CD4-positive, alpha-beta memory T cell (primary cell): Measurements from ENCODE around the gene DUSP14. TPM values are rescaled to one million over a fixed set of nuclear protein-coding genes. Genes with fewer than 3 reads are reported as not detected.

Source experiments
- CTCF ChIA-PET: fragments of 350-600 bp; sonication (Branson Sonifier 250); formaldehyde crosslinking; loops from one replicate; lab custom pipeline; 2021; ENCODE audit warnings: inconsistent platforms; ENCODE audit not compliant: partially characterized antibody; lab: Charles Lee
- POLR2A ChIA-PET: fragments of 350-600 bp; sonication (Branson Sonifier 250); formaldehyde crosslinking; loops from one replicate; lab custom pipeline; 2021; ENCODE audit not compliant: partially characterized antibody; lab: Charles Lee
- DNase-seq, 5 donors: peaks; one replicate each; pipeline versions ENCODE4 v3.0.0 to v3.0.0-alpha.2; 2020 to 2022; ENCODE audit warnings: mixed read lengths in 1 of 5
- H3K27ac ChIP-seq: one replicate; pipeline ENCODE4 v1.7.0; 2013; ENCODE audit warnings: low read depth, low read length
- H3K27me3 ChIP-seq: 2 replicates; pipeline ENCODE4 v1.7.0; 2013; ENCODE audit warnings: mild to moderate bottlenecking, low read length, moderate library complexity; ENCODE audit not compliant: insufficient read depth
- H3K36me3 ChIP-seq: 2 replicates; pipeline ENCODE4 v1.7.0; 2013; ENCODE audit warnings: mild to moderate bottlenecking, low read length, moderate library complexity; ENCODE audit not compliant: insufficient read depth
- H3K4me1 ChIP-seq: 2 replicates; pipeline ENCODE4 v1.7.0; 2013; ENCODE audit warnings: mild to moderate bottlenecking, low read length, moderate library complexity; ENCODE audit not compliant: insufficient read depth
- H3K4me3 ChIP-seq, 2 donors: one replicate each; pipeline ENCODE4 v1.7.0; 2013; ENCODE audit warnings: low read length in 2 of 2, mild to moderate bottlenecking in 1 of 2
- H3K9me3 ChIP-seq, 2 donors: one replicate each; pipeline ENCODE4 v1.7.0; 2013; ENCODE audit warnings: low read length in 2 of 2, control low read depth in 1 of 2; ENCODE audit not compliant: control insufficient read depth in 1 of 2
- H3K27ac Mint-ChIP-seq, 7 donors: one replicate each; pipeline ENCODE4 v1.8.0; 2020 to 2021; ENCODE audit warnings: mixed read lengths in 7 of 7, mild to moderate bottlenecking in 6 of 7, inconsistent platforms in 3 of 7, moderate library complexity in 3 of 7
- H3K27me3 Mint-ChIP-seq, 2 donors: one replicate each; pipeline ENCODE4 v1.8.0; 2020 to 2021; ENCODE audit warnings: mixed read lengths in 2 of 2
- H3K36me3 Mint-ChIP-seq, 2 donors: one replicate each; pipeline ENCODE4 v1.8.0; 2020 to 2021; ENCODE audit warnings: mixed read lengths in 2 of 2, inconsistent platforms in 1 of 2, mild to moderate bottlenecking in 1 of 2
- H3K4me1 Mint-ChIP-seq, 4 donors: one replicate each; pipeline ENCODE4 v1.8.0; 2020 to 2021; ENCODE audit warnings: mixed read lengths in 4 of 4, mild to moderate bottlenecking in 1 of 4
- H3K4me3 Mint-ChIP-seq, 8 donors: one replicate each; pipeline ENCODE4 v1.8.0; 2020 to 2021; ENCODE audit warnings: mixed read lengths in 8 of 8, mild to moderate bottlenecking in 7 of 8, moderate library complexity in 6 of 8, inconsistent platforms in 3 of 8
- H3K9me3 Mint-ChIP-seq, 8 donors: one replicate each; pipeline ENCODE4 v1.8.0; 2020 to 2021; ENCODE audit warnings: mixed read lengths in 8 of 8, mild to moderate bottlenecking in 5 of 8, inconsistent platforms in 3 of 8, moderate library complexity in 1 of 8
- intact Hi-C: fragments of 100-400 bp; cut with micrococcal nuclease; formaldehyde crosslinking; loops from one replicate; pipeline ENCODE4 v1.15.1; 2023
- polyA plus RNA-seq, 2 donors: library from polyadenylated mRNA; unstranded; fragments of 300-500 nt; fragmentation: Illumina TruSeq; gene quantifications; one replicate each; pipeline ENCODE4 v1.2.3, GENCODE V29; 2021
- total RNA-seq, 2 experiments: library from RNA; stranded (reverse); gene quantifications; one replicate each; pipeline ENCODE4 v1.2.3, GENCODE V29; 2021

The DUSP14 gene
- total and polyA plus RNA-seq, 4 experiments from 2014 or later: 6.6 to 17.6 (median 11.8) TPM

- Histone ChIP-seq H3K4me1 (no peaks in the 10 kb centered on the region), H3K36me3 (peaks cover 49% of the 10 kb centered on the region), H3K27me3 (no peaks in the 10 kb centered on the region), H3K9me3 (no peaks in the 10 kb centered on the region), H3K4me3 (no peak overlapping the region), H3K27ac (no peak overlapping the region)
- H3K9me3 Mint-ChIP-seq: no peaks in the 10 kb centered on the region
- intact Hi-C loops: no loop called here
- POLR2A ChIA-PET: no interaction called here
- peaks cover 51 to 61% of the 10 kb centered on the region in 2 donors for H3K36me3 Mint-ChIP-seq
- peak overlapping the region in 2 of 7 donors; percentile 22 to 79 for H3K27ac Mint-ChIP-seq
- H3K4me3 Mint-ChIP-seq: no peak overlapping the region
- CTCF ChIA-PET: no interaction called here
- H3K4me1 Mint-ChIP-seq: no peaks in the 10 kb centered on the region
- no peak for DNase-seq
- H3K27me3 Mint-ChIP-seq: no peaks in the 10 kb centered on the region
These were observed 13.8 kb upstream of the DUSP14 start for GRCh38 chr17:37475731-37476420.

- Histone ChIP-seq H3K27me3 (no peaks in the 10 kb centered on the region), H3K36me3 (peaks cover 45% of the 10 kb centered on the region), H3K27ac (no peak overlapping the region), H3K4me3 (no peak overlapping the region), H3K4me1 (no peaks in the 10 kb centered on the region), H3K9me3 (no peaks in the 10 kb centered on the region)
- CTCF ChIA-PET: no interaction called here
- Mint-ChIP-seq H3K4me3 (no peak overlapping the region), H3K9me3 (no peaks in the 10 kb centered on the region), H3K4me1 (no peaks in the 10 kb centered on the region), H3K27ac (peak overlapping the region in 2 of 7 donors; percentile 22 to 25), H3K27me3 (no peaks in the 10 kb centered on the region), H3K36me3 (peaks cover 46 to 57% of the 10 kb centered on the region in 2 donors)
- DNase-seq: no peak
- POLR2A ChIA-PET: no interaction called here
- intact Hi-C loops: no loop called here
These were observed 13.1 kb upstream of the DUSP14 start for GRCh38 chr17:37476431-37477120.

GRCh38 chr17:37478187-37478586, 11.5 kb upstream of the DUSP14 start:
- peaks cover 36 to 50% of the 10 kb centered on the region in 2 donors for H3K36me3 Mint-ChIP-seq
- H3K9me3 ChIP-seq: no peaks in the 10 kb centered on the region
- no peaks in the 10 kb centered on the region for H3K27me3 ChIP-seq
- peaks cover 42% of the 10 kb centered on the region for H3K36me3 ChIP-seq
- H3K4me3 Mint-ChIP-seq: no peak overlapping the region
- ChIA-PET POLR2A (no interaction called here), CTCF (no interaction called here)
- H3K27ac Mint-ChIP-seq: no peak overlapping the region
- intact Hi-C loops: no loop called here
- no peaks in the 10 kb centered on the region for H3K27me3 Mint-ChIP-seq
- no peaks in the 10 kb centered on the region for H3K4me1 Mint-ChIP-seq
- H3K4me1 ChIP-seq: no peaks in the 10 kb centered on the region
- H3K27ac ChIP-seq: no peak overlapping the region
- no peaks in the 10 kb centered on the region for H3K9me3 Mint-ChIP-seq
- no peak for DNase-seq
- no peak overlapping the region for H3K4me3 ChIP-seq

DNA sequence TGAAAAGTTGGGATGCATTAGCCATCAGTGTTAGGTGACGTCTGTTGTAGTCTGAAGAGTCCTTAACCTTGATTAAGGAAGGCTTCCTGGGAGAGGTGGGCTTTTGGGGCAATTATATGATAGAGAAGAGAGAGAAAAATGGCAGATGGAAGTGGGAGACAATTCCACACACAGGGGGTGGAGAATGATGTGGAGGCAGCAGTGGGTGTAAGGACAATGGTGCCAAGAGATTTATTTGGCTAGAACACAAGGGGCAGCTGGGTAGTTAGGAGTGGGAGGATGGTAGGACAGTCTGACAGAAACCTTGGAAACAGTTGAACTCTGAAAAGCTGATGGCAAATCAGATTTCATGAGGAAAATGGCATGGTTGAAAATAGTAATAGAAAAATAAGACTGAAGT, 10.7 kb upstream of the DUSP14 start:
- Mint-ChIP-seq H3K36me3 (peaks cover 28 to 42% of the 10 kb centered on the region in 2 donors), H3K27ac (peak overlapping the region in 1 of 7 donors; percentile 46), H3K4me3 (no peak overlapping the region), H3K27me3 (no peaks in the 10 kb centered on the region), H3K9me3 (no peaks in the 10 kb centered on the region), H3K4me1 (no peaks in the 10 kb centered on the region)
- intact Hi-C loops: no loop called here
- H3K27ac ChIP-seq: no peak overlapping the region
- peaks cover 35% of the 10 kb centered on the region for H3K36me3 ChIP-seq
- POLR2A ChIA-PET: no interaction called here
- DNase-seq: no peak
- CTCF ChIA-PET: no interaction called here
- no peaks in the 10 kb centered on the region for H3K27me3 ChIP-seq
- no peaks in the 10 kb centered on the region for H3K4me1 ChIP-seq
- no peak overlapping the region for H3K4me3 ChIP-seq
- no peaks in the 10 kb centered on the region for H3K9me3 ChIP-seq

- no peaks in the 10 kb centered on the region for H3K4me1 Mint-ChIP-seq
- ChIA-PET CTCF (no interaction called here), POLR2A (no interaction called here)
- H3K9me3 Mint-ChIP-seq: no peaks in the 10 kb centered on the region
- H3K36me3 ChIP-seq: peaks cover 28% of the 10 kb centered on the region
- peaks cover 24 to 34% of the 10 kb centered on the region in 2 donors for H3K36me3 Mint-ChIP-seq
- H3K27me3 ChIP-seq: no peaks in the 10 kb centered on the region
- no peaks in the 10 kb centered on the region for H3K27me3 Mint-ChIP-seq
- no peak overlapping the region for H3K4me3 ChIP-seq
- no peaks in the 10 kb centered on the region for H3K9me3 ChIP-seq
- DNase-seq: no peak
- H3K27ac ChIP-seq: no peak overlapping the region
- intact Hi-C loops: no loop called here
- H3K27ac Mint-ChIP-seq: peak overlapping the region in 1 of 7 donors; percentile 43
- no peaks in the 10 kb centered on the region for H3K4me1 ChIP-seq
- no peak overlapping the region for H3K4me3 Mint-ChIP-seq
These were observed 9.3 kb upstream of the DUSP14 start for GRCh38 chr17:37480427-37480826.

DNA sequence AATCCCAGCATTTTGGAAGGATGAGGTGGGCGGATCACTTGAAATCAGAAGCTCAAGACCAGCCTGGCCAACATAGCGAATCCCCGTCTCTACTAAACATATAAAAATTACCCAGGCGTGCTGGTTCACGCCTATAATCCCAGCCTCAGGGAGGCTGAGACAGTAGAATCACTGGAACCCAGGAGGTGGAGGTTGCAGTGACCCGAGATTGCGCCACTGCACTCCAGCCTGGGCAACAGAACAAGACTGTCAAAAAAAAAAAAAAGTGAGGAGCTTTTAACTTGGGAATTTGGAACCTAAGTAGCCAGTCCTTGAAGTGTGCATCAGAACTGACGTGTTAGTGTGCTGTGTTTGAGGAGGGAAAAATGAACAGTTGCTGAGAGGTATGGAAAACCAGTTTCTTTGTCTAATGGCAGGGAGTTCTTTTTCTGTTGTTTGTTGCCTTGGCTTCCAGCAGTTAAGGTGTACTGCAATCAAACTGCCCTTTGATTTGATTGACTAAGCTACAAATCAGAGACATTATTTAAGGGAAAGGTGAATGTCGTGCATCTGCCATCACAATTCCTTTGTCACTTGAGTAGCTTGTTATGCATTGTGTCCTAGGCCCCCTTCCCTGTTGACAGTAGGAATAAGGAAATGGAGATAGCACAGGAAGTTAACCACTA, 8.6 kb upstream of the DUSP14 start:
- peak overlapping the region in 1 of 7 donors; percentile 31 for H3K27ac Mint-ChIP-seq
- POLR2A ChIA-PET: no interaction called here

GRCh38 chr17:37483311-37484039, 6.2 kb upstream of the DUSP14 start:
- no peak for DNase-seq
- intact Hi-C loops: no loop called here
- Histone ChIP-seq H3K27ac (no peak overlapping the region), H3K4me3 (no peak overlapping the region), H3K9me3 (no peaks in the 10 kb centered on the region), H3K27me3 (no peaks in the 10 kb centered on the region), H3K4me1 (peaks cover 8% of the 10 kb centered on the region), H3K36me3 (peaks cover 5% of the 10 kb centered on the region)
- peaks cover 6 to 7% (median 7%) of the 10 kb centered on the region in 4 donors for H3K4me1 Mint-ChIP-seq
- no peaks in the 10 kb centered on the region for H3K27me3 Mint-ChIP-seq
- peaks cover 7 to 12% of the 10 kb centered on the region in 2 donors for H3K36me3 Mint-ChIP-seq
- no peaks in the 10 kb centered on the region for H3K9me3 Mint-ChIP-seq
- no peak overlapping the region for H3K4me3 Mint-ChIP-seq
- ChIA-PET POLR2A (no interaction called here), CTCF (no interaction called here)
- H3K27ac Mint-ChIP-seq: peak overlapping the region in 1 of 7 donors; percentile 16

More for the DNA sequence above, 8.6 kb upstream of the DUSP14 start:
- H3K36me3 Mint-ChIP-seq: peaks cover 18 to 27% of the 10 kb centered on the region in 2 donors
- Histone ChIP-seq H3K9me3 (no peaks in the 10 kb centered on the region), H3K27me3 (no peaks in the 10 kb centered on the region), H3K4me1 (no peaks in the 10 kb centered on the region), H3K36me3 (peaks cover 24% of the 10 kb centered on the region), H3K4me3 (no peak overlapping the region), H3K27ac (no peak overlapping the region)
- intact Hi-C loops: no loop called here
- H3K27me3 Mint-ChIP-seq: no peaks in the 10 kb centered on the region
- H3K4me1 Mint-ChIP-seq: no peaks in the 10 kb centered on the region
- CTCF ChIA-PET: no interaction called here
- DNase-seq: no peak
- no peaks in the 10 kb centered on the region for H3K9me3 Mint-ChIP-seq
- no peak overlapping the region for H3K4me3 Mint-ChIP-seq
